Neural crest cell (in vitro differentiated cells): ENCODE results near the gene SPAG16. TPM values are rescaled to one million over a fixed set of nuclear protein-coding genes. Genes with fewer than 3 reads are reported as not detected.

Experiments
- DNase-seq: peaks from one replicate; pipeline ENCODE4 v3.0.0; 2021; ENCODE audit warnings: low read depth, mixed read lengths, low spot score
- H3K27ac Mint-ChIP-seq: one replicate; pipeline ENCODE4 v1.8.0; 2021; ENCODE audit warnings: mild to moderate bottlenecking, mixed read lengths; ENCODE audit not compliant: unreplicated experiment
- H3K27me3 Mint-ChIP-seq: 2 replicates; pipeline ENCODE4 v1.8.0; 2021; ENCODE audit warnings: low read depth, mild to moderate bottlenecking, mixed read lengths
- H3K36me3 Mint-ChIP-seq: 2 replicates; pipeline ENCODE4 v1.8.0; 2021; ENCODE audit warnings: low read depth, mild to moderate bottlenecking, mixed read lengths
- H3K4me1 Mint-ChIP-seq: 2 replicates; pipeline ENCODE4 v1.8.0; 2021; ENCODE audit warnings: mixed read lengths
- H3K4me3 Mint-ChIP-seq: one replicate; pipeline ENCODE4 v1.8.0; 2021; ENCODE audit warnings: mild to moderate bottlenecking, mixed read lengths
- H3K9me3 Mint-ChIP-seq: 2 replicates; pipeline ENCODE4 v1.8.0; 2021; ENCODE audit warnings: mixed read lengths
- CTCF ChIP-seq: fragments of 200-600 bp; sonication (generic); conservative IDR thresholded peaks from 2 replicates; pipeline ENCODE4 v1.5.0; 2021; ENCODE audit warnings: antibody characterized with exemption, mild to moderate bottlenecking
- long read RNA-seq: library from polyadenylated mRNA; unstranded; transcript quantifications from one replicate; pipeline ENCODE4 v2.0.0, GENCODE V29; 2020
- total RNA-seq: library from RNA; stranded (reverse); gene quantifications from 2 replicates; pipeline ENCODE4 v1.2.1, GENCODE V29; 2021

Gene SPAG16
- total RNA-seq = 28.8 and 29.0 TPM in 2 replicates
- long read RNA-seq, transcript SPAG16-207 (5 exons, 1,250 nt) = major isoform, 35 of 45 reads
- long read RNA-seq, partial matches to known transcripts = 3 of 45 reads
- long read RNA-seq, other reads (novel, unspliced or antisense) = 7 of 45 reads

- no peaks in the 10 kb centered on the region for H3K9me3 Mint-ChIP-seq
- H3K27me3 Mint-ChIP-seq = no peaks in the 10 kb centered on the region
- H3K36me3 Mint-ChIP-seq = peaks cover 7% of the 10 kb centered on the region
- no peak for TF ChIP-seq CTCF
- H3K4me1 Mint-ChIP-seq = peaks cover 34% of the 10 kb centered on the region
- H3K4me3 Mint-ChIP-seq = peak within 1 kb of the TSS; percentile 91
- DNase-seq = peak; percentile 95
- peak within 1 kb of the TSS; percentile 83 for H3K27ac Mint-ChIP-seq
These were observed at the start of gene SPAG16 for GRCh38 chr2:213284105-213285090. TSS of gene SPAG16 (plus strand) at chr2:213284464.

GRCh38 chr2:213234641-213235040 lies 49.6 kb upstream of the SPAG16 start:
- no peak for TF ChIP-seq CTCF
- H3K9me3 Mint-ChIP-seq = no peaks in the 10 kb centered on the region
- no peaks in the 10 kb centered on the region for H3K36me3 Mint-ChIP-seq
- H3K27ac Mint-ChIP-seq = no peak overlapping the region
- no peaks in the 10 kb centered on the region for H3K27me3 Mint-ChIP-seq
- no peak overlapping the region for H3K4me3 Mint-ChIP-seq
- DNase-seq = no peak
- H3K4me1 Mint-ChIP-seq = peaks cover 32% of the 10 kb centered on the region

GRCh38 chr2:213235741-213236140 lies 48.5 kb upstream of the SPAG16 start:
- H3K27me3 Mint-ChIP-seq = no peaks in the 10 kb centered on the region
- DNase-seq = no peak
- peaks cover 32% of the 10 kb centered on the region for H3K4me1 Mint-ChIP-seq
- H3K27ac Mint-ChIP-seq = no peak overlapping the region
- no peaks in the 10 kb centered on the region for H3K36me3 Mint-ChIP-seq
- no peak overlapping the region for H3K4me3 Mint-ChIP-seq
- no peaks in the 10 kb centered on the region for H3K9me3 Mint-ChIP-seq
- TF ChIP-seq CTCF = no peak

GRCh38 chr2:213237251-213237650 lies 47.0 kb upstream of the SPAG16 start:
- TF ChIP-seq CTCF = no peak
- Mint-ChIP-seq H3K4me3 (no peak overlapping the region), H3K36me3 (no peaks in the 10 kb centered on the region), H3K9me3 (no peaks in the 10 kb centered on the region), H3K27me3 (no peaks in the 10 kb centered on the region), H3K27ac (no peak overlapping the region), H3K4me1 (peaks cover 32% of the 10 kb centered on the region)
- no peak for DNase-seq

- peaks cover 30% of the 10 kb centered on the region for H3K4me1 Mint-ChIP-seq
- TF ChIP-seq CTCF = no peak
- no peaks in the 10 kb centered on the region for H3K36me3 Mint-ChIP-seq
- no peak overlapping the region for H3K27ac Mint-ChIP-seq
- DNase-seq = no peak
- no peaks in the 10 kb centered on the region for H3K9me3 Mint-ChIP-seq
- H3K4me3 Mint-ChIP-seq = no peak overlapping the region
- H3K27me3 Mint-ChIP-seq = no peaks in the 10 kb centered on the region
These were observed 46.5 kb upstream of the SPAG16 start for GRCh38 chr2:213237787-213238186.
